Eye (tissue), 1 donor: Measurements from ENCODE around the gene CLASRP.

ENCODE experiments used
- DNase-seq: peaks from one replicate; pipeline ENCODE4 v3.0.0-alpha.2; 2015

Gene CLASRP

DNA sequence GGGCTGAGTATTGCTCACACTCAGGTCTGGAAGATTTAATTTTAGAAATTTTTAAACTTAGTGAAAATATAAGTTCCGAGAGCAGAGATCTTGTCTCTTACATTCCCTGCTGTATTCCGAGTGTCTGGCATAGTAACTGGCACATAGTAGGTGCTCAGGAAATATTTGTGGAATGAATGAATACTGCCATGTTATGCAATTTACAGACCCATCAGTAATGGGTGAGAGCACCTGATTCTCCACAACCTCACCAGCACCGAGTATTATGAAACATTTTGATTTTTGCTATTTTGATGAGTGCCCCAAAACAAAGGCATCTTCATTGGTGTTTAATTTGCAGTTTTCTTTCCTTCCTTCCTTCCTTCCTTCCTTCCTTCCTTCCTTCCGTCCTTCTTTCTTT is 15.8 kb upstream of the CLASRP start:
- DNase-seq = no peak

- no peak for DNase-seq
Observed at GRCh38 chr19:45025264-45025663, 13.6 kb upstream of the CLASRP start.

DNA sequence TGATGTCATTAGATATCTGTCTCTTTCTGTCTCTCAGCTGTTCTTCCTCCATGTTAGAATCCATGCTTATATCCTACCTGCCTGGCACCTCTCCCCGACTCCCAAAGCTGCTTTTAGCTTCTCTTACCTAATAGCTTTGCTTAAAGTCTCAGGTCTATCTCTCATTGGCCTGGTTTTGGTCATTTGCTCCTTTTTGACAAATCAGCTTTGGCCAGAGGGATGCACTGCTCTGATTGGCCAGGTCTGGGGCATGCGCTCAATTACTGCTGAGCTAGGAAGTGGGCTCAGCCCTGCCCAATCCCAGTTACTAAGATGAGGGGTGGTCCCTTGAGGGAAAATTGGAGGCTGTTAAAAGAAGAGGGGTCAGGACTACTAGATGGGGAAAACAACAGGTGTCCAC is 11.5 kb upstream of the CLASRP start:
- DNase-seq = no peak

DNA sequence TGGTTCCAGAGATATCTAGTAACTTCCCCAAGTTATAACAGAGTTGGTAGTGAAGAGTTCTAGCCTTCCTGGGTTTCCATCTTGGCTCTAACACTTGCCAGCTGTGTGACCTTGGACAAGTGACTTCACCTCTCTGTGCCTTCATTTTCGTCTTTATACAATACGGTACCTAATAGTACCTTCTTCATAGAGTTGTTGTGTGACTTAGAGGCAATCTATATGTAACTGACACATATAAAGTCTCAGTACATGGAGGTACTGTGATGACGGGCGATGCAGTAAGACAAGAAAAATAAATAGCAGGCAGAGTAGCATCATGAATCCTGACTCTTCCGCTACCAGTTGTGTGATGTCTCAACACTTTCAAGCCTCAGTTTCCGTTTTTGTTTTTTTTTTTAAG is 8.0 kb upstream of the CLASRP start:
- no peak for DNase-seq

GRCh38 chr19:45032421-45032820 is 6.4 kb upstream of the CLASRP start:
- no peak for DNase-seq

GRCh38 chr19:45035755-45036154 is 3.1 kb upstream of the CLASRP start:
- no peak for DNase-seq

DNA sequence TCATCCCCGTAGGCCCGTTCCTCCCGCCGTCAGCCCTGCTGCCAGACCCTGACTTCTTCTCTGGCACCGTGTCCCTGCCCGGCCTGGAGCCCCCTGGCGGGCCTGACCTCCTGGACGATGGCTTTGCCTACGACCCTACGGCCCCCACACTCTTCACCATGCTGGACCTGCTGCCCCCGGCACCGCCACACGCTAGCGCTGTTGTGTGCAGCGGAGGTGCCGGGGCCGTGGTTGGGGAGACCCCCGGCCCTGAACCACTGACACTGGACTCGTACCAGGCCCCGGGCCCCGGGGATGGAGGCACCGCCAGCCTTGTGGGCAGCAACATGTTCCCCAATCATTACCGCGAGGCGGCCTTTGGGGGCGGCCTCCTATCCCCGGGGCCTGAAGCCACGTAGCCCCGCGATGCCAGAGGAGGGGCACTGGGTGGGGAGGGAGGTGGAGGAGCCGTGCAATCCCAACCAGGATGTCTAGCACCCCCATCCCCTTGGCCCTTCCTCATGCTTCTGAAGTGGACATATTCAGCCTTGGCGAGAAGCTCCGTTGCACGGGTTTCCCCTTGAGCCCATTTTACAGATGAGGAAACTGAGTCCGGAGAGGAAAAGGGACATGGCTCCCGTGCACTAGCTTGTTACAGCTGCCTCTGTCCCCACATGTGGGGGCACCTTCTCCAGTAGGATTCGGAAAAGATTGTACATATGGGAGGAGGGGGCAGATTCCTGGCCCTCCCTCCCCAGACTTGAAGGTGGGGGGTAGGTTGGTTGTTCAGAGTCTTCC is 1.3 kb upstream of the CLASRP start:
- DNase-seq = no peak

- DNase-seq = no peak
Observed at GRCh38 chr19:45040059-45040771, 1.4 kb downstream of the CLASRP start.

GRCh38 chr19:45041125-45041524 is 2.3 kb downstream of the CLASRP start:
- no peak for DNase-seq

DNA sequence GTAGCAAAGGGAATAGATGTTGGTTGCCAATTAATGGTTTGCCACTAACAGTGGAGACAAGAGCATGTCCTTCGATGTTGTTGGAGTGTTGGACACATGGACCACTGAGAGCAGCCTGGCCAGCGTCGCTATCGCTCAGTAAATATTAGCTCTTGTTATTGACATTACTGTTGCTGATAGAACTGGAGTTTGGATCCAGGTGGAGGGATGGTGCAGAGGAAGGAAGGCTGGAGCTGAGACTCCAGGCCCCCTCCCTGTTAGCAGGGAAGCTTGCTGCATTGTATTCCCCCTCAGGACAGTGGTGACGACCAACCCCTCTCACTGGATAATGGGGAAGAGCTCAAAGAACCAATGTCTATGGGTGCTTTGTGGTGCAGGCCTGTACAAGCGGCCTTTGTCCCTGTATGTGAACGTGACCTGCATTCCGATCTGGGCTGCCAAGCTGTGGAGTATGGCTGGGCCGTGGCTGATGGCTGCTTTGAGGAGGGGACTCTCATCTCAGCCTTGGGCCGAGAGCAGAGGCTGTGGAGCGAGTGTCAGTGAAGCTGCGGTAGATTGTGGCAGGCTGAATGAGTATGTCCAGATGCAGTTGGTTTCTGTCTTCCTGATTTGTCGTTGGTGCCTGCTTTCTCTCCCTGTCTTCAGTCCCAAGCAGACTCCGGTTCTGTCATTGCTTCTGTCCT is 7.0 kb downstream of the CLASRP start:
- no peak for DNase-seq

DNA sequence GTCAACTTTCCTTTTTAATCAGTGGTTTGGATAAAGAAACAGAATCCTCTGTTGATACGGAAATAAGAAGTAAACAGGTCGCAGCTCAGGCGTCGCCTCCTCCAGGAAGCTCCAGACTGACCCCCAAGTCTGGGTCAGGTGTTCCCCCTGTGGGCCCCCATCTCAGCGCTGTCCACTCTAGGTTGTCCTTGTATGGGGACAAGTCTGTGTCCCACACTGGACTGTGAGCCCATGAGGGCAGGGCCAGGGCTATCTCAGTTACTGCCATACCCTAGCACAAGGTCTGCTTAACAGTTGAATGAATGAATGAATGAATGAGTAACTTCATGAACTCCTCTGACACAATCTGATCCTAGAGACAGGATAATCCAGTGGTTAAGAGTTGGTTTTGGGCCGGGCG is 7.5 kb downstream of the CLASRP start:
- no peak for DNase-seq

GRCh38 chr19:45047188-45047797 is 8.4 kb downstream of the CLASRP start:
- no peak for DNase-seq

DNA sequence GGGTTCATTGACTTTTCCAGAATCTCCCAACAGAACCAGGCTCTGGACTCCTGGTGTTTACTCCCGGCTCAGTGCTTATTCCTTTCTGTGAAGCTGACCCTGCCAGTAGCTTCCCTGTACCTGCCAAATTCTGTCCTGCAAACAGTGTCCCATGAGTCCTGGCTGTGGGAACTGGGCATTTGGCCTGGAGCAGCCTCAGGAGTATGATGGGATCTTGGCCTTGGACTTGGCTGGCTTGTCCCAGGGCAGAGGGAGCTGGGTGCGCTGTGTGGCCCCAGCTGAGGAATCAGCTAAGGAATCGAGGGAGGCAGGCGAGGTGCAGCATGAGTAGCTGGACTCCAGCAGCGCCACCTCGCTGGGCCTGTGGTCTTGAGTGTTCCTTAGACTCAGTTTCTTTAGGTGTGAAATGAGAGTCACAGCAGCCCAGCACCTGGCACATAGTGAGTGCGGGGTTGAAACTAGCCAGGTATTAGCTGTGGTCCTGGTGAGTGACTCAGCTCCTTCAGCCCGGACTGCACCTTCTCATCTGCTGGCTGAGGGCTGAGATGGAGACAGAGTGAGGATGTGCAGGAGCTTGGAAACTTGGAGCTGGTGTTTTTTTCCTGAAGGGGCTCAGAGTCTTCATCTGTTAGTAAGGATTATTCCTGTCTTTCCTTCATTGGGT is 10.4 kb downstream of the CLASRP start:
- DNase-seq = no peak

- DNase-seq = no peak
Observed at GRCh38 chr19:45050036-45050435, 11.2 kb downstream of the CLASRP start.

GRCh38 chr19:45051929-45052579 is 13.2 kb downstream of the CLASRP start:
- no peak for DNase-seq

GRCh38 chr19:45056831-45057230 is 18.0 kb downstream of the CLASRP start:
- DNase-seq = no peak

DNA sequence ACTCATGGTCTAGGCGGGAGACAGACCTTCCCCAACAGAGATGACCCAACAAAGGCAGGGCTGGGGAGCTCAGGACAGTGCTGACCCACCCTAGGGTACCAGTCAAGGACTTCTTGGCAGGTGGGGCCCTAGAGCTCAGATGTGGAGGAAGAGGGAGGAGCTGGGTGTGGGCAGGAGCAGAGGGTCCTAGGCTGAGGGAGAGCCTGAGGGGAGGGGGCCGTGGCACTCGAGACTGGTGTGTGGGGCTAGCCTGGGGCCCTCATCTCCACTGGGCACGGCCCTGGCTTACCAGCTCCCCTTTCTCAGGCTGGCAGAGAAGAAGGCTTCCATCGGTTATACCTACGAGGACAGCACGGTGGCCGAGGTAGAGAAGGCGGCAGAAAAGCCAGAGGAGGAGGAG is 18.6 kb downstream of the CLASRP start:
- DNase-seq = no peak

- DNase-seq = no peak
Observed at GRCh38 chr19:45058622-45059159, 19.8 kb downstream of the CLASRP start.

- peak; percentile 83 for DNase-seq
Observed at GRCh38 chr19:45059258-45059965, 20.6 kb downstream of the CLASRP start.

DNA sequence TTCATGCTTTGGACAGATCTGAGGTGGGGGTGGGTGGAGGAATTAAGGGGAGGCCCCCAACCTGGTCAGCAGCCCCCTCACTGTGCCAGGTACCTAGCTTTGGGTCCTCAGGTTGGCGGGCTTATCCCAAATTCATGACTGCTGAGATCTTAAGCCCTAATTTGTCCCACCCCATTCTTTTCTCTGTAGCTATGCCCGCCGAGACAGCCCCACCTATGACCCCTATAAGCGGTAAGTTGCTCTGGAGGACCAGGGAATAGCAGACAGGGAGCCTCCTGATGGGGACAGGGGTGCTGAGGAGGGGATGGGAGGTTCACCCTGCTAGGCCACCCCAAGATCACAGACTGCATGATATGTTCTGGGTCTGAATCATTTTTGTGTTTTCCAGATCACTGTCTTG is 23.1 kb downstream of the CLASRP start:
- DNase-seq = no peak
